Body of pancreas (tissue), 4 donors: ENCODE results near the gene CCBE1.

Experiments used
- CTCF ChIP-seq, 7 experiments: fragments of 450-650 bp in 4 of 7; fragments of 200-600 bp in 3 of 7; sonication (generic) in 3 of 7; IDR thresholded peaks; one replicate each; pipeline ENCODE4 v1.5.1; 2016 to 2019; ENCODE audit warnings: antibody characterized with exemption in 7 of 7
- POLR2A ChIP-seq, 3 donors: fragments of 450-650 bp; IDR thresholded peaks; one replicate each; pipeline ENCODE4 v1.6.1; 2016; ENCODE audit warnings: antibody characterized with exemption in 3 of 3, mild to moderate bottlenecking in 2 of 3

DNA sequence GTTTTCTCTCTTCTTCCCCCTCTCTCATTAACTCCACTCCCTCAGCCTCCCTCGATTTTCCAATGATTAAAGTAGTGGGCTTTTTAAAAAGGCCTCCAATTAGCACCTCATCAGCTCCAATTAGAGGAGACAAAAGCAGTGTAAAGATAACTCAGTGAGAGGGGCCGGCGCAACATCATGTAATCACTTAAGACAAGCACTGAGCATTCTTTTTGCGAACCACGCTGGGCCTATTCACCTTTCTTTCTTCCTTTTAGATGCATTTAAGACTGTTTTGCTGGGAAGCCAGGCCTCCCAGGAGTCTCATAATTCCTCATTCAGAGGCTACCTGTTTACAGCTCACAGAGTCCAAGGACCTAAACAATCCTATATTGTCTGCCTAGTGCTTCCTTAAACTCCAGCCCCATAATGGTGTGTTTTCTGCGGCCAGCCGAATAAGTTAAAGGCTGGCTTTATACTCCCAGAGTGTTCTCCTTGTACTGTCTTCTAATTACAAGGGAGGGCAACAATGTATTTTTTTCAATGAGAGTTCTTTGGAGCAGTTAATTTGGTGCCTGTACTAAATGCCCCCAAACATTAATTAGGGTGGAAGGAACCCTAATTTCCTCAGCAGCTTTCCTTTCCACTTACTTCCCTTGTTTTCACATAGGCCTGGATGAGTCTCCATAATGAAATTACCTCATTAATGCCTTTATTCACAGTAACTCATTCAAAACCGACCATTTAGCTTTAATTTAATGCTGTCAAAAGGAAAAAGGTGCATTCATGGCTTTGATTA lies 310.1 kb downstream of the CCBE1 start:
- no peak for TF ChIP-seq CTCF (IDR thresholded peaks at IDR 0.05)
- no peak for TF ChIP-seq POLR2A (IDR thresholded peaks at IDR 0.05)
